ENCODE data around the gene NME9.

NME9 gene

DNA sequence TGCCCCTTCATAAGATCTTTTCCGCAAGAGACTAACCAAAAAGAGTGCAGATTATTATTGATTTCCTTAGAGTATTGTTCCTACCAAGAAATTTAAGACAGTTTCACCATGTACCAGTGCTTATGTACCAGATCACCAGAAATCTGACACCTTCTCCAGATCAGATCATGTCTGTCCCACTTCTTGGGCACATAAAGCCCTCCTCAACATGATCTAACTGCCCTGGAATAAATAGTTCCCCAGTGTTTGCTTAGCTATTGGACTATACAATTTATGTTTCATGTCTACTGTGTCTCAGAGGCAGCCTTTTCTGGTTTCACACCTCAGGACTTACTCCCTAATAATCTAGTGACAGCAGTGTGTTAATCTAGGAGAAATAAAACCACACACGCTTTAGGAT is 46.8 kb downstream of the NME9 start:
- Histone ChIP-seq H3K4me3 (ENCODE audit: low read depth, low read length) (no peak overlapping the region), H3K9me3 (ENCODE audit: control insufficient read depth, insufficient read depth, low read depth, low read length) (no peaks in the 10 kb centered on the region), H3K27ac (ENCODE audit: extremely low read depth, low read depth, low read length) (no peak overlapping the region), H3K36me3 (ENCODE audit: control insufficient read depth in 2 of 2, insufficient read depth in 1 of 2, low read length in 2 of 2) (peaks cover 0 to 40% of the 10 kb centered on the region in 2 experiments; a peak in 1 of 3 replicates), H3K4me1 (ENCODE audit: control insufficient read depth, insufficient read depth, low read length) (no peaks in the 10 kb centered on the region)
- TF ChIP-seq ZNF354C (tag by site-specific recombination; IDR thresholded peaks at IDR 0.05; ENCODE audit: borderline replicate concordance, low read depth) (no peak), ZNF274 (IDR thresholded peaks at IDR 0.05; ENCODE audit: low read length) (no peak), ZNF274 (tag by site-specific recombination; IDR thresholded peaks at IDR 0.05; ENCODE audit: borderline replicate concordance) (no peak), ZNF302 (tag by site-specific recombination; IDR thresholded peaks at IDR 0.05; ENCODE audit: low read depth) (no peak), ZNF248 (tag by site-specific recombination; IDR thresholded peaks at IDR 0.05) (no peak), ZSCAN23 (tag by site-specific recombination; IDR thresholded peaks at IDR 0.05) (no peak), ZFP41 (tag by site-specific recombination; IDR thresholded peaks at IDR 0.05; ENCODE audit: borderline replicate concordance) (no peak), ZNF19 (tag by site-specific recombination; IDR thresholded peaks at IDR 0.05; ENCODE audit: low read depth) (no peak), ZNF132 (tag by site-specific recombination; IDR thresholded peaks at IDR 0.05; ENCODE audit: borderline replicate concordance) (no peak), ZNF133 (tag by site-specific recombination; IDR thresholded peaks at IDR 0.05) (no peak), ZFP3 (tag by site-specific recombination; IDR thresholded peaks at IDR 0.05; ENCODE audit: low read depth) (no peak), ZNF112 (tag by site-specific recombination; IDR thresholded peaks at IDR 0.05) (no peak), ZNF223 (tag by site-specific recombination; IDR thresholded peaks at IDR 0.05) (no peak), ZNF701 (tag by site-specific recombination; IDR thresholded peaks at IDR 0.05) (no peak), KLF9 (tag by site-specific recombination; IDR thresholded peaks at IDR 0.05; ENCODE audit: low read depth) (no peak), ZNF658 (tag by site-specific recombination; IDR thresholded peaks at IDR 0.05) (no peak)
- TF ChIP-seq, protein P1, sequence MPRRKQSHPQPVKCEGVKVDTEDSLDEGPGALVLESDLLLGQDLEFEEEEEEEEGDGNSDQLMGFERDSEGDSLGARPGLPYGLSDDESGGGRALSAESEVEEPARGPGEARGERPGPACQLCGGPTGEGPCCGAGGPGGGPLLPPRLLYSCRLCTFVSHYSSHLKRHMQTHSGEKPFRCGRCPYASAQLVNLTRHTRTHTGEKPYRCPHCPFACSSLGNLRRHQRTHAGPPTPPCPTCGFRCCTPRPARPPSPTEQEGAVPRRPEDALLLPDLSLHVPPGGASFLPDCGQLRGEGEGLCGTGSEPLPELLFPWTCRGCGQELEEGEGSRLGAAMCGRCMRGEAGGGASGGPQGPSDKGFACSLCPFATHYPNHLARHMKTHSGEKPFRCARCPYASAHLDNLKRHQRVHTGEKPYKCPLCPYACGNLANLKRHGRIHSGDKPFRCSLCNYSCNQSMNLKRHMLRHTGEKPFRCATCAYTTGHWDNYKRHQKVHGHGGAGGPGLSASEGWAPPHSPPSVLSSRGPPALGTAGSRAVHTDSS (tag by site-specific recombination; IDR thresholded peaks at IDR 0.05): no peak
- TF ChIP-seq, protein P2, sequence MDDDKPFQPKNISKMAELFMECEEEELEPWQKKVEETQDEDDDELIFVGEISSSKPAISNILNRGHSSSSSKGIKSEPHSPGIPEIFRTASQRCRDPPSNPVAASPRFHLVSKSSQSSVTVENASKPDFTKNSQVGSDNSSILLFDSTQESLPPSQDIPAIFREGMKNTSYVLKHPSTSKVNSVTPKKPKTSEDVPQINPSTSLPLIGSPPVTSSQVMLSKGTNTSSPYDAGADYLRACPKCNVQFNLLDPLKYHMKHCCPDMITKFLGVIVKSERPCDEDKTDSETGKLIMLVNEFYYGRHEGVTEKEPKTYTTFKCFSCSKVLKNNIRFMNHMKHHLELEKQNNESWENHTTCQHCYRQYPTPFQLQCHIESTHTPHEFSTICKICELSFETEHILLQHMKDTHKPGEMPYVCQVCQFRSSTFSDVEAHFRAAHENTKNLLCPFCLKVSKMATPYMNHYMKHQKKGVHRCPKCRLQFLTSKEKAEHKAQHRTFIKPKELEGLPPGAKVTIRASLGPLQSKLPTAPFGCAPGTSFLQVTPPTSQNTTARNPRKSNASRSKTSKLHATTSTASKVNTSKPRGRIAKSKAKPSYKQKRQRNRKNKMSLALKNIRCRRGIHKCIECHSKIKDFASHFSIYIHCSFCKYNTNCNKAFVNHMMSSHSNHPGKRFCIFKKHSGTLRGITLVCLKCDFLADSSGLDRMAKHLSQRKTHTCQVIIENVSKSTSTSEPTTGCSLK (tag by site-specific recombination; IDR thresholded peaks at IDR 0.05): no peak
- TF ChIP-seq, protein P3, sequence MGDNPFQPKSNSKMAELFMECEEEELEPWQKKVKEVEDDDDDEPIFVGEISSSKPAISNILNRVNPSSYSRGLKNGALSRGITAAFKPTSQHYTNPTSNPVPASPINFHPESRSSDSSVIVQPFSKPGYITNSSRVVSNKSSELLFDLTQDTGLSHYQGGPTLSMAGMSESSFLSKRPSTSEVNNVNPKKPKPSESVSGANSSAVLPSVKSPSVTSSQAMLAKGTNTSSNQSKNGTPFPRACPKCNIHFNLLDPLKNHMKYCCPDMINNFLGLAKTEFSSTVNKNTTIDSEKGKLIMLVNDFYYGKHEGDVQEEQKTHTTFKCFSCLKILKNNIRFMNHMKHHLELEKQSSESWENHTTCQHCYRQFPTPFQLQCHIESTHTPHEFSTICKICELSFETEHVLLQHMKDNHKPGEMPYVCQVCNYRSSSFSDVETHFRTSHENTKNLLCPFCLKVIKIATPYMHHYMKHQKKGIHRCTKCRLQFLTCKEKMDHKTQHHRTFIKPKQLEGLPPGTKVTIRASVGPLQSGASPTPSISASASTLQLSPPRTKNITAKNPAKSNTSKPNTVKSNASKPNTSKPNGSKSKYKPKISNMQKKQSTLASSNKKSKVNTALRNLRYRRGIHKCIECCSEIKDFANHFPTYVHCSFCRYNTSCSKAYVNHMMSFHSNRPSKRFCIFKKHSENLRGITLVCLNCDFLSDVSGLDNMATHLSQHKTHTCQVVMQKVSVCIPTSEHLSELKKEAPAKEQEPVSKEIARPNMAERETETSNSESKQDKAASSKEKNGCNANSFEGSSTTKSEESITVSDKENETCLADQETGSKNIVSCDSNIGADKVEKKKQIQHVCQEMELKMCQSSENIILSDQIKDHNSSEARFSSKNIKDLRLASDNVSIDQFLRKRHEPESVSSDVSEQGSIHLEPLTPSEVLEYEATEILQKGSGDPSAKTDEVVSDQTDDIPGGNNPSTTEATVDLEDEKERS (tag by site-specific recombination; IDR thresholded peaks at IDR 0.05): no peak
- TF ChIP-seq, protein P4, sequence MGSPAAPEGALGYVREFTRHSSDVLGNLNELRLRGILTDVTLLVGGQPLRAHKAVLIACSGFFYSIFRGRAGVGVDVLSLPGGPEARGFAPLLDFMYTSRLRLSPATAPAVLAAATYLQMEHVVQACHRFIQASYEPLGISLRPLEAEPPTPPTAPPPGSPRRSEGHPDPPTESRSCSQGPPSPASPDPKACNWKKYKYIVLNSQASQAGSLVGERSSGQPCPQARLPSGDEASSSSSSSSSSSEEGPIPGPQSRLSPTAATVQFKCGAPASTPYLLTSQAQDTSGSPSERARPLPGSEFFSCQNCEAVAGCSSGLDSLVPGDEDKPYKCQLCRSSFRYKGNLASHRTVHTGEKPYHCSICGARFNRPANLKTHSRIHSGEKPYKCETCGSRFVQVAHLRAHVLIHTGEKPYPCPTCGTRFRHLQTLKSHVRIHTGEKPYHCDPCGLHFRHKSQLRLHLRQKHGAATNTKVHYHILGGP (tag by site-specific recombination; IDR thresholded peaks at IDR 0.05): no peak
- ChIA-PET CTCF (interaction anchor here (0.6 kb wide), 1 partner anchor 101 kb away, joined by 3 read pairs; no protein-coding TSS in a partner anchor), POLR2A (no interaction called here)
